ENCODE measurements around the gene TMEM238L. TPM values are rescaled to one million over a fixed set of nuclear protein-coding genes. Genes with fewer than 3 reads are reported as not detected.

The TMEM238L gene
- total and polyA plus RNA-seq, 2 of the 8 experiments (the other 6 are each of a cell fraction or from before 2014, with no cell fraction given) = not detected

GRCh38 chr17:10812674-10813073 is 8.8 kb upstream of the TMEM238L start:
- ChIA-PET CTCF (ENCODE audit: partially characterized antibody) (interaction anchor here (0.7 to 0.8 kb wide), 2 partner anchors 13 to 611 kb away, joined by 3 to 4 read pairs; no protein-coding TSS in a partner anchor), POLR2A (ENCODE audit: partially characterized antibody) (no interaction called here)
- no peak overlapping the region for H3K56ac ChIP-seq (replicated peaks; ENCODE audit: insufficient read length, low read depth, low read length)
- no peaks in the 10 kb centered on the region for H3K27me3 ChIP-seq (replicated peaks in 1 of 4; ENCODE audit: control insufficient read depth in 3 of 4, extremely low read depth in 1 of 4, insufficient read depth in 3 of 4, low read length in 3 of 4)
- no peaks in the 10 kb centered on the region for H4K20me1 ChIP-seq (replicated peaks in 1 of 2; ENCODE audit: control insufficient read depth in 1 of 2, insufficient read depth in 2 of 2, low read length in 2 of 2)
- no peaks in the 10 kb centered on the region for H3K23me2 ChIP-seq (ENCODE audit: low read depth, low read length)
- H4K5ac ChIP-seq (ENCODE audit: insufficient read length, low read depth, low read length) = no peak overlapping the region
- H3K27ac ChIP-seq (ENCODE audit: low read depth, low read length) = no peak overlapping the region
- DNase-seq (ENCODE audit: low read depth in 1 of 2, low spot score in 2 of 2) (no peak), FAIRE-seq (no peak)
- H2AK5ac ChIP-seq (ENCODE audit: low read depth, low read length) = no peak overlapping the region
- H3K4me2 ChIP-seq (ENCODE audit: insufficient read depth in 1 of 2, low read depth in 2 of 2, low read length in 2 of 2) = no peak overlapping the region
- H2BK12ac ChIP-seq (ENCODE audit: low read depth, low read length) = no peak overlapping the region
- no peak overlapping the region for H2BK120ac ChIP-seq (replicated peaks; ENCODE audit: low read depth, low read length)
- H2BK15ac ChIP-seq (ENCODE audit: low read length) = no peak overlapping the region
- no peak overlapping the region for H2AFZ ChIP-seq (ENCODE audit: low read length)
- H4K91ac ChIP-seq (replicated peaks; ENCODE audit: insufficient read length, low read length) = no peak overlapping the region
- no peak overlapping the region for H2BK20ac ChIP-seq (ENCODE audit: low read length)
- no peaks in the 10 kb centered on the region for H3K36me3 ChIP-seq (ENCODE audit: control insufficient read depth in 2 of 4, insufficient read depth in 4 of 4, low read length in 3 of 4)
- no peak overlapping the region for H3K18ac ChIP-seq (ENCODE audit: extremely low read depth, low read length)
- no peaks in the 10 kb centered on the region for H3K79me2 ChIP-seq (ENCODE audit: control insufficient read depth in 1 of 2, insufficient read depth in 2 of 2, low read length in 2 of 2)
- H3K9ac ChIP-seq (replicated peaks in 1 of 4; ENCODE audit: extremely low read depth in 1 of 4, low read depth in 3 of 4, low read length in 3 of 4) = no peak overlapping the region
- H3K23ac ChIP-seq (ENCODE audit: insufficient read length) = no peak overlapping the region
- H3K4me1 ChIP-seq (replicated peaks in 1 of 4; ENCODE audit: control insufficient read depth in 3 of 4, insufficient read depth in 4 of 4, low read length in 3 of 4) = no peaks in the 10 kb centered on the region
- H2BK5ac ChIP-seq (ENCODE audit: low read depth, low read length) = no peak overlapping the region
- H3K4me3 ChIP-seq (ENCODE audit: extremely low read depth in 1 of 4, insufficient read depth in 2 of 4, low read depth in 3 of 4, low read length in 4 of 4) = no peak overlapping the region
- H3K4ac ChIP-seq (replicated peaks; ENCODE audit: insufficient read length, low read depth, low read length) = no peak overlapping the region
- no peak overlapping the region for H3K14ac ChIP-seq (ENCODE audit: insufficient read length)
- H3K79me1 ChIP-seq (ENCODE audit: low read depth, low read length) = no peaks in the 10 kb centered on the region
- no peak for TF ChIP-seq POU5F1 (IDR thresholded peaks at IDR 0.05; ENCODE audit: low read depth, low read length)
- no peak for TF ChIP-seq CREB1 (IDR thresholded peaks at IDR 0.05)
- TF ChIP-seq CBX5 (IDR thresholded peaks at IDR 0.05; ENCODE audit: low read depth, low read length) = no peak
- TF ChIP-seq SIRT6 (IDR thresholded peaks at IDR 0.05; ENCODE audit: low read length) = no peak
- no peak for TF ChIP-seq CHD2 (IDR thresholded peaks at IDR 0.05; ENCODE audit: low read length)
- TF ChIP-seq SP1 (IDR thresholded peaks at IDR 0.05; ENCODE audit: low read depth, low read length) = no peak
- TF ChIP-seq SIX5 (IDR thresholded peaks at IDR 0.05; ENCODE audit: low read depth, low read length) = no peak
- TF ChIP-seq USF2 (IDR thresholded peaks at IDR 0.05; ENCODE audit: low read length) = no peak
- TF ChIP-seq CTCF (IDR thresholded peaks at IDR 0.05; ENCODE audit: control extremely low read depth in 1 of 3, insufficient read depth in 1 of 3, low read depth in 1 of 3, low read length in 3 of 3) = no peak
- no peak for TF ChIP-seq ASH2L (IDR thresholded peaks at IDR 0.05; ENCODE audit: low read length)
- no peak overlapping the region for H4K8ac ChIP-seq (ENCODE audit: extremely low read depth, insufficient read depth, low read length)
- 95% methylated on average over 5 of the region's 5 CpGs; no CpG with 5 or more reads in 1 of the 2 experiments for WGBS, 2 experiments (ENCODE audit: extremely low coverage in 1 of 2, insufficient coverage in 1 of 2, insufficient read length in 1 of 2, insufficient replicate concordance in 2 of 2, low coverage in 1 of 2, low lambda C conversion rate in 2 of 2, missing lambda C conversion rate in 1 of 2)
- H3K9me3 ChIP-seq (ENCODE audit: insufficient read depth in 2 of 2, low read depth in 1 of 2, low read length in 1 of 2) = no peaks in the 10 kb centered on the region
